ENCODE data around the gene HDAC5. TPM values are rescaled to one million over a fixed set of nuclear protein-coding genes. Genes with fewer than 3 reads are reported as not detected.
A peak's percentile ranks its signal among the peaks of the same experiment; 100 is the strongest.
"Not testable (repeated sequence)": the region's sequence is repeated elsewhere in the genome, so short reads cannot be mapped to it uniquely, and the experiment has no call there.

The HDAC5 gene
- total and polyA plus RNA-seq, 2 experiments from 2014 or later, result 28.5 to 98.7 TPM

DNA sequence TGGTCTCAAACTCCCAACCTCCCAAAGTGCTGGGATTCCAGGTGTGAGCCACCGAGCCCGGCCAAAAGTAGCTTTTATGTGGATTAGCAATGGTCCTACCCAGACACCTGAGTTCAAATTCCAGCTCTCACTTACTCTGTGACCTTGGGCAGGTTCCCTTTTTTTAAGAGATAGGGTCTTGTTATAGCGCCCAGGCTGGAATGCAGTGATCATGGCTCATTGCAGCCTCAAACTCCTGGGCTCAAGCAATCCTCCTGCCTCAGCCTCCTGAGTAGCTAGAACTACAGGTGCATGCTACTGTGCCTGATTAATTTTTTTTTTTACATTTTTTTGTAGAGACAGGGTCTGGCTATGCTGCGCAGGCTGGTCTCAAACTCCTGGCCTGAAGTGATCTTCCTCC, 16.6 kb downstream of the HDAC5 start:
- Histone ChIP-seq H3K9ac (no peak overlapping the region), H3K27me3 (replicated peaks; ENCODE audit: insufficient read depth) (no peaks in the 10 kb centered on the region), H4K20me1 (ENCODE audit: insufficient read depth) (no peaks in the 10 kb centered on the region), H3K9me3 (ENCODE audit: low read depth) (no peaks in the 10 kb centered on the region), H3K36me3 (ENCODE audit: low read depth) (no peaks in the 10 kb centered on the region), H2AFZ (no peak overlapping the region), H3K79me2 (ENCODE audit: insufficient read depth) (peaks cover 87% of the 10 kb centered on the region), H3K27ac (peak overlapping the region; percentile 89), H3K4me2 (ENCODE audit: unreplicated experiment) (no peak overlapping the region), H3K9me2 (ENCODE audit: insufficient read depth) (no peaks in the 10 kb centered on the region), H3K4me1 (ENCODE audit: insufficient read depth) (peaks cover 41% of the 10 kb centered on the region), H3F3A (ENCODE audit: insufficient read depth) (peaks cover 22% of the 10 kb centered on the region), H3K4me3 (no peak overlapping the region)
- DNase-seq, result no peak
- in situ Hi-C loops (cut with MboI), result no loop called here
- TF ChIP-seq EZH2 (IDR thresholded peaks at IDR 0.05; ENCODE audit: insufficient read depth, poor library complexity, severe bottlenecking) (no peak), EZH2phosphoT487 (IDR thresholded peaks at IDR 0.05; ENCODE audit: insufficient read depth, low read depth) (no peak)
- 89 to 96% methylated on average over 4 of the region's 4 CpGs for WGBS, 2 experiments (ENCODE audit: low coverage in 1 of 2, low lambda C conversion rate in 2 of 2, missing lambda C conversion rate in 2 of 2)

DNA sequence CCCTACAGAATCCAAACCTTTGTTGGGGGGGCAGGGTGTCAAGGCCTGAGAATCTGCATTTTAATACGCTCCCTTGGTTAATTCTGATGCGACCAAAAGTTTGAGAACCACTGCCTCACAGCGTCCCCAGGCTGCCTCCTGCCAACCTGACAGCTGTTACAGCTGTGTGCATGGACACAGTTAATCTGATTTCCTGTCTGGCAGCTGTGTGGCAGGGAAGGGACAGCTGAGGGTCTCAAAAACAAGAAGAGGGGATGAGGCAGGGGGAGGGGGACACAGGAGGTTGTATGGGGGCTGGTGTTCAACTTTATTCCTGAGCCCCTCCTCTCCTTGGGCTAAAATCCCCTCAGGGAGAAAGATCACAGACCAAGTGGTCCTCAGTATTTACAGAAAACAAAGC, 17.5 kb downstream of the HDAC5 start:
- no peak for TF ChIP-seq EZH2 (IDR thresholded peaks at IDR 0.05; ENCODE audit: insufficient read depth, poor library complexity, severe bottlenecking)
- no peak for TF ChIP-seq EZH2phosphoT487 (IDR thresholded peaks at IDR 0.05; ENCODE audit: insufficient read depth, low read depth)
- 42 to 43% methylated on average over 3 of the region's 3 CpGs for WGBS, 2 experiments (ENCODE audit: low coverage in 1 of 2, low lambda C conversion rate in 2 of 2, missing lambda C conversion rate in 2 of 2)
- Histone ChIP-seq H3K9me2 (ENCODE audit: insufficient read depth) (no peaks in the 10 kb centered on the region), H3K4me1 (ENCODE audit: insufficient read depth) (peaks cover 43% of the 10 kb centered on the region), H3F3A (ENCODE audit: insufficient read depth) (peaks cover 19% of the 10 kb centered on the region), H3K9ac (no peak overlapping the region), H3K36me3 (ENCODE audit: low read depth) (no peaks in the 10 kb centered on the region), H3K27me3 (replicated peaks; ENCODE audit: insufficient read depth) (no peaks in the 10 kb centered on the region), H3K4me2 (ENCODE audit: unreplicated experiment) (no peak overlapping the region), H4K20me1 (ENCODE audit: insufficient read depth) (no peaks in the 10 kb centered on the region), H3K4me3 (no peak overlapping the region), H3K27ac (no peak overlapping the region), H2AFZ (no peak overlapping the region), H3K79me2 (ENCODE audit: insufficient read depth) (peaks cover 94% of the 10 kb centered on the region), H3K9me3 (ENCODE audit: low read depth) (no peaks in the 10 kb centered on the region)
- in situ Hi-C loops (cut with MboI), result no loop called here
- DNase-seq, result no peak

DNA sequence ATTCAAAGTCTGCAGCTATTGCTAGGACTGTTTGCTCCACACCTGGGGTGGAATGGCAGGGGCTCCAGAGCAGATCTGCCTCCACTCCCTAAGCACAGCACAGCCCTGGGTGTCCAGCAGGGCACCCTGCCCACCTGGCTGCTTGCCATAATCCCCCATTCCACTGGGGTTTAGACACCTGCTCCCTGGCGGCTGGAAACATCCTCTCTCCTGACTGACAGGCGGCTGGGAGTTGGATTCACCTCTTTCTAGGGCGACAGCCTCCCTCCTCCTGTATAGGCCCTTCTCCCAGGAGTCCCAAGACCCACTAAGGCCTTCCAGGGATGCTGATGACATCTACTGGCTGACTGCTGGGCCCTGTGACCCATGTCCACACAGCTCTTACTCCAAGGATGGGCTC, 18.0 kb downstream of the HDAC5 start:
- DNase-seq, result no peak
- H3K9me3 ChIP-seq (ENCODE audit: low read depth), result no peaks in the 10 kb centered on the region
- peaks cover 43% of the 10 kb centered on the region for H3K4me1 ChIP-seq (ENCODE audit: insufficient read depth)
- TF ChIP-seq EZH2 (IDR thresholded peaks at IDR 0.05; ENCODE audit: insufficient read depth, poor library complexity, severe bottlenecking) (no peak), EZH2phosphoT487 (IDR thresholded peaks at IDR 0.05; ENCODE audit: insufficient read depth, low read depth) (no peak)
- no peak overlapping the region for H2AFZ ChIP-seq
- no peak overlapping the region for H3K4me3 ChIP-seq
- peaks cover 19% of the 10 kb centered on the region for H3F3A ChIP-seq (ENCODE audit: insufficient read depth)
- no peaks in the 10 kb centered on the region for H4K20me1 ChIP-seq (ENCODE audit: insufficient read depth)
- no peak overlapping the region for H3K9ac ChIP-seq
- no peak overlapping the region for H3K4me2 ChIP-seq (ENCODE audit: unreplicated experiment)
- no peaks in the 10 kb centered on the region for H3K9me2 ChIP-seq (ENCODE audit: insufficient read depth)
- in situ Hi-C loops (cut with MboI), result no loop called here
- H3K79me2 ChIP-seq (ENCODE audit: insufficient read depth), result peaks cover 95% of the 10 kb centered on the region
- no peaks in the 10 kb centered on the region for H3K27me3 ChIP-seq (replicated peaks; ENCODE audit: insufficient read depth)
- no peaks in the 10 kb centered on the region for H3K36me3 ChIP-seq (ENCODE audit: low read depth)
- no peak overlapping the region for H3K27ac ChIP-seq
- WGBS, 2 experiments (ENCODE audit: low coverage in 1 of 2, low lambda C conversion rate in 2 of 2, missing lambda C conversion rate in 2 of 2), result 88 to 89% methylated on average over 3 of the region's 3 CpGs

DNA sequence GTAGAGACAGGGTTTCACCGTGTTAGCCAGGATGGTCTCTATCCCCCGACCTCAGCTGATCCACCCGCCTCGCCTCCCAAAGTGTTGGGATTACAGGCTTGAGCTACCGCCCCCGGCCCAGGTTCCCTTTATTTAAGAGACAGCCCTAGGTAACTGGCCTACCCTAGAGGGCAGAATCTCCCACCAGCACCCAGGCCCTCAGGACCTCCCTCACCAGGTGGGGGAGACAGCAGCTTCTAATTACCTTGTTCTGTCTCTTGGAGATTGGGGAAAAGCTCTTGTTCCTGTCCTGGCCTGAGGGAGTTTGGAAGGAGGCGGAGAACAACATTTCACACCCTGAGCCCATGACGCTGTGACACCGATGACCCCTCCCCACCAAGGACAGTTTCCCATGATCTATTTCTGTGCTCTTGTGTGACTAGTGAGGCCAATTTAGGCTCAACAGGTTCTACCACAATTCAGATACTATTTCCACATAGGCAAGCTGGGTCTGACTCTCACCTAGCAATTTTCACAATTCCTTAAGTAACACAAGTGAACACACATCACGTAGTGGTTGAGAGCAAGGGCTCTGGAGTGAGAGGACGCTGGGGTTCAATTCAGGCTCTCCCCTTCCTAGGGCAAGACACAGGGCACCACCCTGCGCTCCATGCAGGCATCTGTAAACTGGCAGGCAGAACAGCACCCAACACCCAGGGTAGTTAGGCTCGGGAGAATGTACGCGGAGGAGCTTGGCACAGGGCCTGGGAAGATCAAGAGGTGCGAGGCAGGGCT, 20.4 kb downstream of the HDAC5 start:
- H2AFZ ChIP-seq, result no peak overlapping the region
- H3K9me3 ChIP-seq (ENCODE audit: low read depth), result no peaks in the 10 kb centered on the region
- DNase-seq, result no peak
- H3K79me2 ChIP-seq (ENCODE audit: insufficient read depth), result peaks cover 97% of the 10 kb centered on the region
- no peak overlapping the region for H3K27ac ChIP-seq
- H3K27me3 ChIP-seq (replicated peaks; ENCODE audit: insufficient read depth), result no peaks in the 10 kb centered on the region
- H3K9me2 ChIP-seq (ENCODE audit: insufficient read depth), result no peaks in the 10 kb centered on the region
- in situ Hi-C loops (cut with MboI), result no loop called here
- peaks cover 25% of the 10 kb centered on the region for H3K4me1 ChIP-seq (ENCODE audit: insufficient read depth)
- H3K4me3 ChIP-seq, result no peak overlapping the region
- H4K20me1 ChIP-seq (ENCODE audit: insufficient read depth), result no peaks in the 10 kb centered on the region
- H3F3A ChIP-seq (ENCODE audit: insufficient read depth), result peaks cover 15% of the 10 kb centered on the region
- no peak for TF ChIP-seq EZH2 (IDR thresholded peaks at IDR 0.05; ENCODE audit: insufficient read depth, poor library complexity, severe bottlenecking)
- H3K9ac ChIP-seq, result no peak overlapping the region
- no peaks in the 10 kb centered on the region for H3K36me3 ChIP-seq (ENCODE audit: low read depth)
- 92 to 94% methylated on average over 16 of the region's 16 CpGs for WGBS, 2 experiments (ENCODE audit: low coverage in 1 of 2, low lambda C conversion rate in 2 of 2, missing lambda C conversion rate in 2 of 2)
- no peak overlapping the region for H3K4me2 ChIP-seq (ENCODE audit: unreplicated experiment)

DNA sequence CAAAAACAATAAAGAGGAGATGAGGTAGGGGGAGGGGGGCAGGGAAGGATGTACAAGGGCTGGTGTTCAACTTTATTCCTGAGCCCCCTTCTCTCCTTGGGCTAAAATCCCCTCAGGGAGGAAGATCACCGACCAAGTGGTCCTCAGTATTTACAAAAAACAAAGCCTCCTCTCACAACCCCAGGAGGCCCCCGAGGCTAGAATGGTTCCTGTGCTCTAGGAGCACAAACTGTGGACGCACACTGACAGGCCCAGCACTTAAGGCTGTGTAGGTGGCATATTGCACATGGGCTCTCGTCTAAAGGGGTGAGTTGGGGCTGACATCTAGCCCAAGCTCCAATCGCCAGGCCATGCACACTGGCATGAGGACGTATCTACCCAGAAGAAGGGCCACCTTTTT, 21.6 kb downstream of the HDAC5 start:
- DNase-seq; H3K4me2 ChIP-seq (ENCODE audit: unreplicated experiment); in situ Hi-C loops (cut with MboI); H3K9me3 ChIP-seq (ENCODE audit: low read depth); H3K27me3 ChIP-seq (replicated peaks; ENCODE audit: insufficient read depth); H3K4me3 ChIP-seq; H3F3A ChIP-seq (ENCODE audit: insufficient read depth); H4K20me1 ChIP-seq (ENCODE audit: insufficient read depth); H2AFZ ChIP-seq; H3K9me2 ChIP-seq (ENCODE audit: insufficient read depth); H3K36me3 ChIP-seq (ENCODE audit: low read depth): not testable (repeated sequence)
- peaks cover 25% of the 10 kb centered on the region for H3K4me1 ChIP-seq (ENCODE audit: insufficient read depth)
- peak overlapping the region; percentile 84; the same call in 1 of the 2 replicates for H3K27ac ChIP-seq
- peaks cover 94% of the 10 kb centered on the region for H3K79me2 ChIP-seq (ENCODE audit: insufficient read depth)
- 86 to 90% methylated on average over 6 of the region's 6 CpGs for WGBS, 2 experiments (ENCODE audit: low coverage in 1 of 2, low lambda C conversion rate in 2 of 2, missing lambda C conversion rate in 2 of 2)
- peak overlapping the region; percentile 76; the same call in 1 of the 2 replicates for H3K9ac ChIP-seq
